G401 (cell line): ENCODE measurements around the gene TTC33. TPM values are rescaled to one million over a fixed set of nuclear protein-coding genes. Genes with fewer than 3 reads are reported as not detected.

ENCODE experiments used
- DNase-seq: peaks from one replicate; pipeline ENCODE4 v3.0.0-alpha.2; 2015; ENCODE audit warnings: low spot score
- in situ Hi-C: cut with HindIII; loops from 2 replicates; pipeline ENCODE4 v1.10.0; 2016; ENCODE audit warnings: low sequenced_read_pairs, mixed read lengths
- total RNA-seq: library from RNA; depleted of rRNA; stranded (reverse); fragments of >200 nt; shearing (Covaris generic); gene quantifications from 2 replicates; pipeline ENCODE4 v1.2.3, GENCODE V29; 2014

TTC33 gene
- total RNA-seq, 1 experiment from 2014 or later = 18.5 TPM

DNA sequence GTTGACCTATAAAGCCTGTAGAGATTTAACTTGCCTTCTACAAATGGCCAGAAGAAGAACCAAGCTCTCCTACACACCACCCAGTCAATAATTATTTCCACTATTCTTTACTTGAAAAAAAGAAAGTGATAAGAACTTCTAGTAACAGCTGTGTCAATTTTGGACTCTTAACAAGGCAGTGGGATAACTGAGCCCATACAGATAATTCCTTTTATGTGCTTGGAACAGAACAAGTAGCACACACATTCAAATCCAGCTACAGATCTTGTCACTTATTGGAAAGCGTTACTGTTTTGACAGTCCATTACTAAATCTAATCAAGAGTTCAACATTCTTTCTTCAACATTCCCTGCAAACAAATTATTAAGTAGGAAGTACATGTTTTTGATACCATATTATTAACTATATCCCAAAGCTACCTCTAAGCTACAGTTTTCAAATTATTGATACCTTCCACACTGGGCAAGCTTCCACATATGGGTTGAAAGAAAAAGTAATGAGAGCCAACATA is 69.7 kb downstream of the TTC33 start:
- DNase-seq = no peak
- in situ Hi-C loops = no loop called here

DNA sequence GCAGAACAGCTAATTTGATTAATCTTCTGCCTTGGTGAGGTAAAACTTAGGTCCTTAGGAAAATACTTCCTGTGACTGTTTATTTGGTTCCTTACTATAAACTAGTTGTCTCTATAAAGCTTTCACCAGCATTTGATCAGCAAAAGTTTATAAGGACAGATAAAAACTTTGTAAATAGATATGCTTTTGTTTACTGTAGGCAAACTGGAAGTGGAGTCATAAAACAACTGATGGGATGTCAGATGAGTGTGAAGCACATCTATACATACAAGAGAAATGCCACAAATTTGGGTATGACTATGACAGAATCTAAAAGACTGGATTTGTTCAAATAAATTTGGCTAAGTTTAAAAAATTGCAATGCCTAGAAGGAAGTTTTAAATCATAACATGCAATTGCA is 70.6 kb downstream of the TTC33 start:
- DNase-seq = no peak
- in situ Hi-C loops = no loop called here

DNA sequence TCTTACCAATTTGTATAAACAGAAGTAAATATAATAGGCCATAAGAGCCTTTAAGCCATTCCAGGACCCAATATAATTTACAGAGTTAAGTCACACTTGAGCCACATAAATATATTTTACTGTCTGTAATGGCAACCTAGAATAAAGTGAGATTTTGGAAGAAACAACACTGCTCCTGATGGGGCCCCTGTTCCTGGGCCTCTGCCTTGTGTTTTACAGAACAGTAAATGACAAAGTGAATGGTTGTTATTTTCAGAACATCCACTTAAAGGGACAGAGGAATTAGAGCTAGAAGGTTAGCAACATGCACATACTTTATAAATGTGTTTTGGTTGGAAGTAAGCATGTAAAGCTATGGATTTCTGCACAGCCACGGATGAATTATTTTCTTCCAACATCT is 72.5 kb downstream of the TTC33 start:
- DNase-seq = no peak
- in situ Hi-C loops = no loop called here

DNA sequence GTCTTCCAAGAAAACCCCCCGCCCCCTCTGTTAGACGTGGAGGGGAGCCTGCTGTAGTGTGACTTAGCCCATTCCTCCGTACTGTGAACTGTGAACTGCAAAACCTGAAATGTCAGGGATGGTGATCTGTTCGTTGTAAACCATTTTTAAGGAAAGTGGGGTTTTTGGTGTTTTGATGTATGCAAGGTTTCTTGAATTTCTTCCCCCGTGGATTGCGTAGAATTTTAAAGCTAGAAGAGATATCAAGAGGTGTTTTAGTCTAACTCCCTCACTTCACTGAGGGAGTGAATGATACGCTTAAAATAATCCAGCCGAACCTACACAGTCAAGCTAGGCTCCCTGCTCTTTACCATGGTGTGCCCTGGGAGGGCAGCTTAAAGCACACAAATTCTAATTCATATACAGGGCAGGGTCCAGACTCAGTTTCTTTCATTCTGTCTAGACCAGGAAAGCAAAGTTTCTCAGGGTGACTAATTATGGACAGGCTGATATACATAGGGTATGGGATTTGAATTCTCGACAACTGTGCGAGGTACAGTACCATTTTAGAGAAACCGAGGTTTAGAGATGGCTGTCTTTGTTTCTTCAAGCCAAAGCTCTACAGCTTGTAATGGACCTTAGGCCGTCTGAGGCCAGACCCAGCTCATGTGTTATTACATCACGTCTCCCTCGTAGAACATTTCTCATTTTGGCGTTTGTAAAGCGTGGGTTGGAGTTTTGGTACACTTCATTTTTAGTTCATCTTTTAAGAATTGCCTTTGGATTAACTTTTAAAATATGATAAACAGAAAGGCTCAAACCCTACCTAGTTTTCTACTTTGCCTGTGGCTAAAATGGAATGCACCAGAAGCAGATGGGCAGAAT is 73.4 kb downstream of the TTC33 start:
- DNase-seq = no peak
- in situ Hi-C loops = no loop called here

DNA sequence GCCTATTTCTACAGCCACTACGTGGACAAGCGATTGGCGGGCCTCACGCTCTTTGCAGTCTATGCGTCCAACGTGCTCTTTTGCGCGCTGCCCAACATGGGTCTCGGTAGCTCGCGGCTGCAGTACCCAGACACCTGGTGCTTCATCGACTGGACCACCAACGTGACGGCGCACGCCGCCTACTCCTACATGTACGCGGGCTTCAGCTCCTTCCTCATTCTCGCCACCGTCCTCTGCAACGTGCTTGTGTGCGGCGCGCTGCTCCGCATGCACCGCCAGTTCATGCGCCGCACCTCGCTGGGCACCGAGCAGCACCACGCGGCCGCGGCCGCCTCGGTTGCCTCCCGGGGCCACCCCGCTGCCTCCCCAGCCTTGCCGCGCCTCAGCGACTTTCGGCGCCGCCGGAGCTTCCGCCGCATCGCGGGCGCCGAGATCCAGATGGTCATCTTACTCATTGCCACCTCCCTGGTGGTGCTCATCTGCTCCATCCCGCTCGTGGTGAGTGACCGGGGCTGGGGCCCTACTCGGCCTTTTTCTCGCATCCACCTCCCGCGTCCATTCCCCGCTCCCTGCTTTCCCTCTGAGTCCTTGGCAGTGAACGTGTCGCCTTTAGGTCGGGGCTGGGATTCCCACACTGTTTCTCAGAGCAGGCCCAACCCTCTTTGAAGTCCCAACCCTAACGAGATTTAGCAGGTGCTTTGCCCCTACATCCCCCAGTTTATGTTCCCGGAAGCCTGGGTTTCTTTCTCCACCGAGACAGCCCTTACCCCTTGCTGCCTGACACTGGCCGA is 74.2 kb downstream of the TTC33 start:
- DNase-seq = no peak
- in situ Hi-C loops = no loop called here

DNA sequence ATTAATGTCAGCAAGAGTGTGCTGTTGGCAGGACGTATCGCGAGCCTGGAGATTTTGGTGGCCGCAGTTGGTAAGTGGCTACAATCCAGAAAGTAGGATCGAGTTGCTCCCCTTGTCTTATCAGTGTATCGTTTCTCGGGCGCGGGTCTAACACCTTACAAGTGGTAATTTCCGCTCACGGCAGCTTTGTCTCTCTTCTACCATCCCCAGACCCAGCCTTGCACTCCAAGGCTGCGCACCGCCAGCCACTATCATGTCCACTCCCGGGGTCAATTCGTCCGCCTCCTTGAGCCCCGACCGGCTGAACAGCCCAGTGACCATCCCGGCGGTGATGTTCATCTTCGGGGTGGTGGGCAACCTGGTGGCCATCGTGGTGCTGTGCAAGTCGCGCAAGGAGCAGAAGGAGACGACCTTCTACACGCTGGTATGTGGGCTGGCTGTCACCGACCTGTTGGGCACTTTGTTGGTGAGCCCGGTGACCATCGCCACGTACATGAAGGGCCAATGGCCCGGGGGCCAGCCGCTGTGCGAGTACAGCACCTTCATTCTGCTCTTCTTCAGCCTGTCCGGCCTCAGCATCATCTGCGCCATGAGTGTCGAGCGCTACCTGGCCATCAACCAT is 74.9 kb downstream of the TTC33 start:
- in situ Hi-C loops = no loop called here
- no peak for DNase-seq

DNA sequence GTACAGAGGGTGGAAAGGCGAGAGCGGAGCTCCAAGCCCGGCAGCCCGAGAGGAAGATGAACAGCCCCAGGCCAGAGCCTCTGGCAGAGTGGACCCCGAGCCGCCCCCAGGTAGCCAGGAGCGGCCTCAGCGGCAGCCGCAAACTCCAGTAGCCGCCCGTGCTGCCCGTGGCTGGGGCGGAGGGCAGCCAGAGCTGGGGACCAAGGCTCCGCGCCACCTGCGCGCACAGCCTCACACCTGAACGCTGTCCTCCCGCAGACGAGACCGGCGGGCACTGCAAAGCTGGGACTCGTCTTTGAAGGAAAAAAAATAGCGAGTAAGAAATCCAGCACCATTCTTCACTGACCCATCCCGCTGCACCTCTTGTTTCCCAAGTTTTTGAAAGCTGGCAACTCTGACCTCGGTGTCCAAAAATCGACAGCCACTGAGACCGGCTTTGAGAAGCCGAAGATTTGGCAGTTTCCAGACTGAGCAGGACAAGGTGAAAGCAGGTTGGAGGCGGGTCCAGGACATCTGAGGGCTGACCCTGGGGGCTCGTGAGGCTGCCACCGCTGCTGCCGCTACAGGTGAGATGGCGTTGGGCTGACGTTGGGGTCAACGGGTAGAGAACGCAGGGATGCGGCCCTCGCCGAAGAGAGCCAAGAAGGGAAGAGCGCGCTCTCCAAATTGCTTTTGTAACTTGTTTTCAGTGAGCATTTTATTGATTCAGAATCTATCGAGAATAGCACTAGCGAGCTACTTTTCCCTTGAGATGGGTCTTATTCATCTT is 75.7 kb downstream of the TTC33 start, which contains the start of gene PTGER4:
Gene PTGER4 (plus strand): TSS at position 3 of the 769 bp plus-strand sequence. CDS start 1,079 bp downstream, outside the sequence.
- no peak for DNase-seq
- in situ Hi-C loops = no loop called here

DNA sequence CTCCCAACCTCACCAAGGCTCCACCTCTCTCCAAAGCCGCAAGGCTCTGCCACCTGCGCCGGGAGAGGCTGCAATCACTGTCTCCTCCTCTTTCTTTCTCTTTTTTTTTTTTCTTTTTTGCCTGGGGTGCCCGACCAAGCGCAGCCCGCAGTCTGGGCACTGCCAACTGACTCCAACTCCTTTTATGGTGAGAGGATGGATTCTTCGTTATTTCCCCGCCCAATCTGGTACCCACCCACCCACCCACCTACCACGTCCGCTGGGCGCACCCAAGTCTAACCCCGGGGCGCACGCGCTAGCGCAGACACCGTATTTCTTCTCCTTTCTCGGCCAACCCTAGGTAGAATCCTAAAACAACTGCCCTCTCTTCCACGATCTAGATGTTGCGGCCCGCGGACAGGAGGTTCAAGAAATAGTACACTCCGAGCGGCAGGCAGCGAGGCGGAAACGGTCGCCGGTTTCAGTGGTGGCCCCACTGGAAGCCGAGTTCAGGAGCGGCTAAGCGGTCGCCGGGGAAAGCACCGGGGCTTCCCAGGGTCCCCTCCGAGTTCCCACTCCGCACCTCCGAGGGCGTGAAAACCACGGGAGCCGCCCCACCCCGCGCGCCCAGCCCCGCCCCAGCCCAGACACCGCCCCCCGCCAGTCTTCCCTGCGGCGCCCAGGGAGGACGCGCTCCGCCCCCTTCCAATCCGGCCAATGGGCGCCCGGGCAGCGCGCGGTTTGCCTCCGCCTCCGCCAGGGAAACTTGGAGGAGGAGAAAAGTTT is 76.4 kb downstream of the TTC33 start:
- peak; percentile 12 for DNase-seq
- in situ Hi-C loops = no loop called here

DNA sequence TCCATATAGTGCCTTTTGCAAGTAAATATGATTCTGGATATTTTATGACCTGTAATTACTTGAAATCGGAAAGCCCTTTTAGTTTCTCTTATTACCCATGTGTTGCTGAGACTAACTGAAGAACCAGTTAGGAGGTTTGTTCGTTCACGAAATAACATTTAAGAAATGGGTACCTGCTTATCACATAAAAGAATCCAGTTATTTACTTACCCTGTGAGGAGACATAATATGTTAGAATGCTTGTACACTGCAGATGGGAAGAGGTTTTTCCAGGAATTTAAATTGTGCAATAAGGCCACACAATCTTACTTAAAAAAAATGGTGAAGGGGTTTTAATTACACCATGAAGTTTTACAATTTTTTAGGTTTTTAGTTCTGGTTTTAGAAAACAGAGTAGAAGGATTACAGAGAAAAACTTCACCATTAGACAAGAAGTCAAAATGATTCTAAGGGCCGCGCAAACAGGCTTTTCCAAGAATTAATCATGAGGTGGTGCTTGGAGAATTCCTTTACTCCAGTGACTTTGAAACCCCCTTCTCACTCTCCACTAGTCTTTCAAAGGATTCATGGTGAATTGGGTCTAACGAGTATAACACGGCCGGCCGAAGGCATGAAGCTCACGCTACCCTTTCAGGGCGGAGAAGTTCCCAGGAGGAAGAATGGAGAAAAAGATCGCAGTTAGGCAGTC is 77.2 kb downstream of the TTC33 start:
- in situ Hi-C loops = no loop called here
- no peak for DNase-seq

DNA sequence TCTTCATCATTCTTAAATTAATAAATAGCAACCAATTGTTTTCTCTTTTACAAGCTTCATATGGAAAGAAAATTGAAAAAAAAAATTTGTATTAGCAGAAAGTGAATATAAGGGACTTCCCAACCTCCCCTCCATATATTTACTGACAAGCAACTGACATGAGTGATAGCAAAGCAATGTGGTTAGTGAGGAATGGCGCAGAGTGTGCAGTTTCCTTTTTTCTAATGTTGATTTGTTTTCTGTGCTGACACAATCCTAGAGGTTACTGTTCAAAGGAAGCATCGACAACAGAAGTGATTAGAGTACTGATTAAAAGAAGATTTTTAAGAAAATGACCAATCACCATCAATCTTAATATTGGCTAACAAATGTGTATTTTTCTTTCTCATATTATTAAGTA is 77.7 kb downstream of the TTC33 start:
- DNase-seq = no peak
- in situ Hi-C loops = no loop called here

DNA sequence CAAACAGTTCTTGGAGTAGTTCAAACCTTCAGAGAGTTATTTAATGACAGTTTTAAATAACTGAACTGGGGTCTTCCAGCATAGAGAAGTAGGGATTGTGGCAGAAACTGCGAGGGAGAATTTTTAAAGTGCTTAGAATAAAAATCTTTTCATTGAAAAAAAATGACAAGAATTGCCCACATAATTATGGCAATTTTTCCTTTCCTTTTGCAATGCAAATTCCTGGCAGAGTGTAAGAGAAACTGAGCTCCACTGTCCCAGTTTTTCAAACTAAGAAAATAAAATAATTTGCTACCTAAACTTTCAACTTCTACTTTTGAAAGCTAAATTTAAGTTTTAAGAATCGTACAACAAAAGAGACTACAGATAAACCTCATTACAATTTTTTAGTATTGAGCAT is 78.3 kb downstream of the TTC33 start:
- DNase-seq = no peak
- in situ Hi-C loops = no loop called here

DNA sequence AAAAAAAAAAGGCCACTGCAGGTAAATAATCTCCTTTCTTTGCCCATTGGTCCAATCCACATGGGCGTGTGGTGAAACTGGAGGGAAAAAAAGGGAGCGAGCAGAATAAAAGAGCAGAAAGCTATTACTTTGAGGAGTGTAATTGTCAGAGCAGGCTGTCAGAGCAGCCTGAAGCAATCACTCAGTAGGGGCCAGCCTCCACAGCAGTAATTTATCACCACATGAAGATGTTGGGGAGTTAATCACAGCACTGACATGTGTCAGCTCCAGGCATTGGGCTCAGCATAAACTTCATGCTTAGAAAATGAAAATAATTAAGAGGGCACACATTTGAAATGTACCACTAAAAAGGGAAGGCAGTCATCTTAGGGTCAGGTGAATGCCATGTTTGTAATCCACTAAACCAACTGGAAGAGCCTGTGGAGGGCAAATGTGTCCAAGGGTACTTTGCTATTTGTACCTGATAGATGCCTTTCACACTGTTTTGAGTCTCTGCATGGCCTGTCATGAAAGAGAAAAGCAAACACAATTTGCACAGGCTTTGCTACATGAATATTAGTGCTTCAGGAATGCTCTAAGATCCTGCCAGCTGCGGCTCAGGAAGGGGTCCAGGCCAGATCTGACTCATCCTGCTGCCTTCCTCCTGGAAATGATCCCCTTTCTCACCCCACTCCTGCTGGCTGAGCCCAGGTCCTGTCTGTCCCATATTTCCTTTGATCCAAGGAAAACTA is 79.0 kb downstream of the TTC33 start:
- DNase-seq = no peak
- in situ Hi-C loops = no loop called here

DNA sequence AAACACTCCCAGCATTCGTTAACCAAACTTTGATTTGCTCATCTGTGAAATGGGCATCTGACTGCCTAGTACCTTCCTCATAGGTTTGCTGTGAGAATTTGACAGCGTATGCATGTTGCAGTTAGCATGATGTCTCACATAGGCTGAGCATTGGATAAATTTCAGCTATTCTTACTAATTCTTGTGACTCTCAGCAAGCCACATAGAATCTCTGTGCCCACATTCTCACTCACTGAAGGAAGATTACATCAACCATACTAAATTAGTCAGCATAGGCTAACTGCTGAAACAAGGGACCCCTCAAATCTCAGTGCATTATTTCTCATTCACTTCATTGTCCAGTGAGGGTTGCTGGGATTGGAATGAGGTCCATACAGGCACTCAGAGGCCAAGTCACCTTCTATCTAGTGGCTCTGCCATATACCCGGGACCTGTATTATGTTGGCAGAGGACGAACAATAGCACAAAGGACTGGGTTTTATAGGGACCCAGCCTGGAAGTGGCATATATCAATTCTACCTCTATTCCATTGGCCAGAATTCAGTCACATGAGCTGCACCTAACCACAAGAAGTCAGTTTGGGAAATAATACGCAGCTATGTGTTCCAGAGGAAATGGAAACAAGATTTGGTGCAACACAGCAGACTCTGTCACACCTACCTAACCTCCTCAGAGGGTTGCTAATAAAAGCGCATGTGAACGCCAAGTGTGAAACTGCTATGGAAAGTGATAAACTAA is 80.2 kb downstream of the TTC33 start:
- no peak for DNase-seq
- in situ Hi-C loops = no loop called here

DNA sequence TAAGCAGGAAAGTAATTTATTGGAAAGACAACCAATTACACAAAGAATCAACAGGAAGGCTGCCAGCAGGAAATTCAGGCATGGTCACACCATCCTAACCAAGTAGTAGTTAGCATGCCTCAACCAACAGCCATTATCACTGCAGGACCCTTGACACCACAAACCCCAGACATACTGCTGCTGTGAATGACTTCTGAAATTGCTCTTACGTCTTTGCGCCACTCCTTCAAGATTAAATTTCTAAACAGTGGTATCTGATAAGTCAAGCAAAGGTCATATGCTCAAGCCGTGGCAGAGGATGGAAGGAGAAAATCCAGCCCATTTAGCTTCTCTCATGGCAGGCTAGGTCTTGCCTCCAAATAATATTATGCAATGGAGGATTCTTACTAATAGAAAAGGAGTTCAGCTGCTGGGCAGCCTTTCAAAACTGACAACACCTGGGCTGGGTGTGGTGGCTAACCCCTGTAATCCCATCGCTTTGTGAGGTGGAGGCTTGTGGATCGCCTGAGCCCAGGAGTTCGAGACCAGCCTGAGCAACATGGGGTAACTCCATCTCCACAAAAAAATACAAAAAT is 81.0 kb downstream of the TTC33 start:
- DNase-seq = no peak
- in situ Hi-C loops = no loop called here

DNA sequence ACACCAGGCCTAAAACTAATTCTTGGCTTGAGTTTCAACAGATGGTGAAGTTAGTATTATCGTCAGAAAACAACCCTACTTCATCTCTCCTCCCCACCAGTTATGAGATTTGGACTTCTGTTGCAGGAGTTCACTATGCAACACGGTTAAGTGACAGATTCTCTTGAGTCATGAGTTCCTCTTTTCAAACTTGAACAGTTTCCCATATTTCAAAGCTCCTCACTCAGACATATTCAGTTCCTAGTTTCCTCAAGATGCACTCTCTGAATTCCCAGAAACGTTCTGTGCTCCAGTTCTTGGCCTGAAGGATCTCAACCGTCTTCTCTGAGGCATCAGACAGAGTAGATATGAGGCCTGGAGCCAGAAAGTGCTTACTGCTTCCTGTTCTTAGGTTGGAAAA is 83.3 kb downstream of the TTC33 start:
- DNase-seq = no peak
- in situ Hi-C loops = no loop called here
